Subcutaneous adipose tissue (tissue), 4 donors: Measurements from ENCODE around the gene THADA. TPM values are rescaled to one million over a fixed set of nuclear protein-coding genes. Genes with fewer than 3 reads are reported as not detected.

ENCODE experiments used
- total RNA-seq, 4 donors: library from RNA; depleted of rRNA; stranded (reverse); fragments of >200 nt; gene quantifications; one replicate each; pipeline ENCODE4 v1.1.0, GENCODE V29; 2016
- TF ChIP-seq, protein P1 (sequence below): fragments of 450-650 bp; IDR thresholded peaks from one replicate; pipeline ENCODE4 v1.5.1; 2016; ENCODE audit warnings: low read depth, mild to moderate bottlenecking, control low read depth, antibody characterized with exemption, moderate library complexity

The THADA gene
- total RNA-seq, 4 donors from 2014 or later, result 31.8 to 71.9 (median 53.8) TPM

DNA sequence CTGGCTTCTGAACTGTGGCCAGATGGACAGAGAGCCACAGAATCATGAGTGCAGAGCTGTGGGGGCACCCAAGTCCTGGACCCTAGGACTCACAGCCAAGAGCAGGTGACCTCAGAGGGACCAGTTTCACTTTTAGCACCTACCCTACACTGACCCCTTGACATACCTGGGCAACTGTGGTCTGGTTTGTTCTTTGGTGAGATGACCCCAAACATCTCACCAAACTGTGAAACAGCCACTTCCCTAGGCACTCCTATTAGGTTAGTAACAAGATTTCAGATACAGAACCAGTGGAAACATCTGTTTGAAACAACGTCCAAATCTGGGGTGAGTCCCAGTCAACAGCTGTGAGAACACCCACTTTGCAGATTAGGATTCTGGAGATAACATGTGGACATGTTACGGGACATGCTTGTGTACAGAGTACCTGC lies 367.5 kb downstream of the THADA start:
- TF ChIP-seq, protein P1, sequence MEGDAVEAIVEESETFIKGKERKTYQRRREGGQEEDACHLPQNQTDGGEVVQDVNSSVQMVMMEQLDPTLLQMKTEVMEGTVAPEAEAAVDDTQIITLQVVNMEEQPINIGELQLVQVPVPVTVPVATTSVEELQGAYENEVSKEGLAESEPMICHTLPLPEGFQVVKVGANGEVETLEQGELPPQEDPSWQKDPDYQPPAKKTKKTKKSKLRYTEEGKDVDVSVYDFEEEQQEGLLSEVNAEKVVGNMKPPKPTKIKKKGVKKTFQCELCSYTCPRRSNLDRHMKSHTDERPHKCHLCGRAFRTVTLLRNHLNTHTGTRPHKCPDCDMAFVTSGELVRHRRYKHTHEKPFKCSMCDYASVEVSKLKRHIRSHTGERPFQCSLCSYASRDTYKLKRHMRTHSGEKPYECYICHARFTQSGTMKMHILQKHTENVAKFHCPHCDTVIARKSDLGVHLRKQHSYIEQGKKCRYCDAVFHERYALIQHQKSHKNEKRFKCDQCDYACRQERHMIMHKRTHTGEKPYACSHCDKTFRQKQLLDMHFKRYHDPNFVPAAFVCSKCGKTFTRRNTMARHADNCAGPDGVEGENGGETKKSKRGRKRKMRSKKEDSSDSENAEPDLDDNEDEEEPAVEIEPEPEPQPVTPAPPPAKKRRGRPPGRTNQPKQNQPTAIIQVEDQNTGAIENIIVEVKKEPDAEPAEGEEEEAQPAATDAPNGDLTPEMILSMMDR, result no peak

DNA sequence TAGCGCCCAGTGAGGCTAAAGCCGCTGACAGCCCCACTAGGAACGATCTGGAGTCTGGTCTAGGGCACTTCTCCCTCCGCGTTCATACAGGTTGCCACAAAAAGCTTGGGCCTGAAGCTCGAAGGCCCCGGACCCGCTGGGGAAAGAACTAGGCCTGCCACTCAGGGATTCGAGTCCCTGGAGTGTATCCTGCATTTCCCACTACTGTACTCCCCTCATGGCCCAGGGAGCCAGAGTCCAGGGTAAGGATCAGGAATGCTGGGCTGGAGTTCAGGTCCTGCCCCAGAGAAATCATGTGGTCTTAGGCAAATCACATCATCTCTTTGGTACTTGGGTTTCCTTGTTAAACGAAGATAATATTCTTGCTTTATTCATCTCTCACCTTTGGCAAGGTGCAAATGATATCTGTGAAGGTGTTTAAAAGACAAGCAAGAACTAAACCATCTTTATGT lies 368.0 kb downstream of the THADA start:
- TF ChIP-seq, protein P1, result no peak

DNA sequence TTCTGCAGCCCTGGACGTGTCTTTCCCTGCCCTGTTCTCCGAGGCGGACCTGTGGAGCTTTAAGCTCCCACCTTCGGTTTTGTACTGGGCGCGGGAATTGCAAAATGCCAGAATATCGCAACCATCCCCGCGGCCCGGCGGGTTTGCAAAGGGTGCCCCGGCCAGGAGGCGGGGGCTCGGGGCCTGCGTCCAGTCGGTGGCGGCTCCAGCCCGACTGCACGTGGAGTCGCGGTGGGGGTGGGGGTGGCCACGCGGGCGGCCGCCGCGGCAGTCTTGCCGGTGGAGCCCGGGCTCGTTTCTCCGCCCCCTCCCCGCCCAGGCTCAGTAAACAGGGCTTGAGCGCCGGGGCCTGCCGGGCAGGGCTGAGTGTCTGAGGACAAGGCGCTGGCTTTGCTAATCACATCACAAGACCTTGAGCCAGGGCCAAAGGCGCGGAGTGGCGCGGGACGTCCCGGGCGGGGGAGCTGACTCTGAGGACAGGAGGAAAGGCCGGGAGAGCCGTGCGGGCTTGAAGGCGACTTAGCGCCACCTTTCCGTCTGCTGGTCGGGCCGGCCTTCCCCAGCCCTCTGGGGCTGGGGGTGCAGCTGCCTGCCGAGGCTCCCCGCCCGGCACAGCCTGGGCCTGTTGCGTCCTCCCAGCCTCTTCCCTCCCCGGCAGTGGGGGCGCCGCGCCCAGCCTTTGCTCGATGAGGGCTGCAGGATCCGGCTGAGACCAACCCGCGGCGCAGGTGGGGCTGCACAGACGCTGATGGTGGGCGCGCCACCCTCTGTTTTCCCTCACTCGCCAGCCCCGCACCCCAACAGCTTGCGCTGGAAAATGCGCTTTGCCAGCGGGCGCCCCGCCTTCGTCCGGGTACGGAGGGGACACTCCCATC lies 368.6 kb downstream of the THADA start:
- TF ChIP-seq, protein P1, result no peak

DNA sequence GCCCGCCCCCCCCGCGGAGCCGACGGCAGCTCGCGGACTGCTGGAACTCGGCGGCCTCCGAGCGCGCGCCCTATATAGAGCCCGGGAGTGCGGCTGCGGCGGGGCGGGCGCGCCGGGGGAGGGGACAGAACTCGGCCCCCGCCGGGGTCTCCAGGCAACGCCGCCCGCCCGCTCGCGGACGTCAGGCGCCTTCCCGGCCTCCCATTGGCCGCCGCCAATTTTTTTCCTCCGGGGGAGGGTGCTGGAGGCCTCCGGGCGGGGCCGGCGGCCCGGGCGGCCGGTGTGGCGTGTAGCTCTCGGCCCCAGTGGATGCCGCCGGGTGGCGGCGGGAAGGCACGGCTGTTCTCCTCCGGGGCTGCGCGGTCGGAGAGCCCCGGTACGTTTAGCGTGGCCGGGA lies 369.3 kb downstream of the THADA start, which contains the start of gene ZFP36L2:
TSS of gene ZFP36L2 (minus strand) at position 49 of the 397 bp plus-strand sequence. CDS start 291 bp downstream, outside the sequence.
- TF ChIP-seq, protein P1, result no peak

DNA sequence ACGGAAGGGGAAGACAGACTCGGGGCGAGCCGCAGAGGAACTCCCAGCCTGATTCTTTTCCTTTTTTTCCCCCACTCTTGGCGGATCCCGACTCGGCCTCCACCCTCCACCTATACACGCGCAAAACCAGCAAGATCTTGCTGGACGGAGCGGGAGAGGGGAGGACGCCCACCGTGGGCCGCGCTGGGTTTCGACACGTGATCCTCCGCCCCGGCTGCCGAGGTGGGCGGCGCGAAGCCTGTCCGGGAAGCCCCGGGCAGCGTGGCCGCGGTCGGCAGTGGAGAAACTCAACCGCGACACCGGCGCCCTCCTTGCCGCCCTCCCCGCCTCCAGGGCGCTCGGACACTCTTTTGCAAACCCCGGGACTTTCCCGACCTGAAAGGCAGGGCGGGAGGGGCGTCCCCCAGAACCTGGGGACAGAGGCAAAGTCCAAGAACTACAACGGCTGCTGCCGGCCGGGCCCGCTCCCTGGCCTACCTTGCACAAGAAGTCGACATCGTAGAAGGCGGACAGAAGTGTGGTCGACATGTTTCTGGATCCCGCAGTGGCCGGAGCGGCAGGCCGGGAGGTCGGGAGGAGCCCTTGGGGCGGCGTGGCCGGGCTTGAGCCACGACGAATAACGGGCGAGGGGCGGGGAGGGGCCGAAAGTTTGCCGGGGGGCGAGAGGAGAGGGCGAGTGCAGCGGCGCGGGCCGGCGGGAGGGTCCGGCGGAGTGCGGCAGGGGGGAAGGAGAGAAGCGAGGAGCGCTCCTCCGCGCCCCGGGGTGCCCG lies 369.9 kb downstream of the THADA start:
- TF ChIP-seq, protein P1, result no peak

DNA sequence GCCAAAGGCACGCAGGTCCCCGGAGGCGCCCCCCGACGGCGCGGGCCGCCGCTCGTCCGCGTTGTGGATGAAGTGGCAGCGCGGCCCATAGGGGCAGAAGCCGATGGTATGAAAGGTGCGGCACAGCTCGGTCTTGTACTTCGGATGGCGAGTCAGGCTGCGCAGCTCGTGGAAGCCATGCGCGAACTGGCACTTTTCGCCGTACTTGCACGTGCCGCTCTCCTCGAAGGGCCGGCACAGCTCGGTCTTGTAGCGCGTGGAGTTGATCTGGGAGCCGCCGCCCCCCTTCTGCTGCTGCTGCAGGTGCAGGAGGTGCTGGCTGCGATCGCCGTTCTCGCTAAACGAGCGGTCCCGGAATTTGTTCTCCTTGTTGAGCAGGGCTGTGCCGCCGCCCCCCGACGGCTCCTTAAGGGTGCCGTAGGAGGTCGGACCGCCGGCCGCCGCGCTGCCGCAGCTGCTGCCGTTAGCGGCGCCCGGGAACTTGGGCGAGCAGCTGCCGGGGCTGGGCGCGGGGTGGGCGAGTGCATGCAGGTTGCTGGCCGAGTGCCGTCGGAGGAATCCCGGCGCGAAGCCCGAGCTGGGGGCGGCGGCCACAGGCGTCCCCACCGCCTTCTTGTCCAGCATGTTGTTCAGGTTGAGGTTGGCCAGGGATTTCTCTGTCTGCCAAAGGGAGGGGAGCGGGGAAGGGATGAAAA lies 370.6 kb downstream of the THADA start:
- TF ChIP-seq, protein P1, result no peak
